ENCODE data around the gene STAB1.

Gene STAB1

DNA sequence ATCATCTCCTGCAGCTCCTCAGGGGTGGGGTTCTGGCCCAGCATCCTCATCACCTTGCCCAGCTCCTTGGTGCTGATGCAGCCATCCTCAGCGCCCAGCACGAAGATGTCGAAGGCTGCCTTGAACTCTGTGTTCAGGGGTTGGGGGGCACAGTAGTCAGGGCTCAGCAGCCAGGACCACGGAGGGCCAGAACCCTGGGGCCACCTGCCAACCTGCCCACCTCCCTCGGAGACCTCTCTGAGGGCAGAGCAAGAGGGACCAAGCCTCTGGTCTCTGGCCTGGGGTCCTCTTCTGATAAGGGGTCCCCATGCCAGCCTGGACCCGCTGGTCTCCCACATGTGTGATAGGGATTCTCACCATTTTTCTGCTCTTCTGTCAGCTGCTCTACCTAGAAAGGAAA, 43.0 kb upstream of the STAB1 start:
- no peak for DNase-seq (ENCODE audit: low spot score)
- no peak overlapping the region for H3K27ac ChIP-seq

DNA sequence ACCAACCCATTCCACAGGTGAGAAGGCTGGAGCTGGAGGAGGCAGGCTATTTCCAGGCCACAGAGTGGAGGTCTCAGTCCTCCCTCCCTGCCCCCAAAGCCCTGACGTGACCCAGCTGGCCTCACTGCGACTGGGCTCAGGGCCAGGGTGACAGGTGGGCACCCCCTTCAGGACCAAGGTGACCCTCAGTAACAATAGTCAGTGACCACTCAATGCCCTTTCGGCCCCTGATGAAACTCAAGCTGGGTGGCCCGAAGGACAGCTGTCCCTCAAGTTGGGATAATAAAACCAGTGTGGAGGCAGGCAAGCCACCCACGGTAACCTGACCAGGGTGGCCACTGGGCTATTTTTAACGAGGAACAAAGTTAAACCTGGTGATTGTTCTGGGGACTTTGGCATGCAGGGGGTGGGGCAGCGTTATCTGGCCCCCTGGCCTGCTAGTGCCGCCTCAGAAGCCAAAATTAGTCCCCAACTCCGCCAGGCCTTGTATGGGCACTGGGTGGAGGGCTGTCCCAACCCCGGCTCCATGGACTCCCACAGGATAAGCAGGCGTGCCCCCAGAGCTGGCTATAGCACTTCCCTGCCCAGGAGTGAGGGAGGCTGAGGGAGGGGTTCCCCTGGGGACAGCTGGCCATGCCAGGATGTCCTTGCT, 42.4 kb upstream of the STAB1 start:
- Histone ChIP-seq H3K4me3 (no peak overlapping the region), H3K27ac (peak overlapping the region in 1 of 2 donors; percentile 6)
- DNase-seq (ENCODE audit: low spot score): no peak
- TF ChIP-seq, protein P1, sequence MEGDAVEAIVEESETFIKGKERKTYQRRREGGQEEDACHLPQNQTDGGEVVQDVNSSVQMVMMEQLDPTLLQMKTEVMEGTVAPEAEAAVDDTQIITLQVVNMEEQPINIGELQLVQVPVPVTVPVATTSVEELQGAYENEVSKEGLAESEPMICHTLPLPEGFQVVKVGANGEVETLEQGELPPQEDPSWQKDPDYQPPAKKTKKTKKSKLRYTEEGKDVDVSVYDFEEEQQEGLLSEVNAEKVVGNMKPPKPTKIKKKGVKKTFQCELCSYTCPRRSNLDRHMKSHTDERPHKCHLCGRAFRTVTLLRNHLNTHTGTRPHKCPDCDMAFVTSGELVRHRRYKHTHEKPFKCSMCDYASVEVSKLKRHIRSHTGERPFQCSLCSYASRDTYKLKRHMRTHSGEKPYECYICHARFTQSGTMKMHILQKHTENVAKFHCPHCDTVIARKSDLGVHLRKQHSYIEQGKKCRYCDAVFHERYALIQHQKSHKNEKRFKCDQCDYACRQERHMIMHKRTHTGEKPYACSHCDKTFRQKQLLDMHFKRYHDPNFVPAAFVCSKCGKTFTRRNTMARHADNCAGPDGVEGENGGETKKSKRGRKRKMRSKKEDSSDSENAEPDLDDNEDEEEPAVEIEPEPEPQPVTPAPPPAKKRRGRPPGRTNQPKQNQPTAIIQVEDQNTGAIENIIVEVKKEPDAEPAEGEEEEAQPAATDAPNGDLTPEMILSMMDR (IDR thresholded peaks at IDR 0.05): no peak

More for the DNA sequence above, 43.0 kb upstream of the STAB1 start:
- TF ChIP-seq, protein P1 (IDR thresholded peaks at IDR 0.05): no peak
- no peak overlapping the region for H3K4me3 ChIP-seq

DNA sequence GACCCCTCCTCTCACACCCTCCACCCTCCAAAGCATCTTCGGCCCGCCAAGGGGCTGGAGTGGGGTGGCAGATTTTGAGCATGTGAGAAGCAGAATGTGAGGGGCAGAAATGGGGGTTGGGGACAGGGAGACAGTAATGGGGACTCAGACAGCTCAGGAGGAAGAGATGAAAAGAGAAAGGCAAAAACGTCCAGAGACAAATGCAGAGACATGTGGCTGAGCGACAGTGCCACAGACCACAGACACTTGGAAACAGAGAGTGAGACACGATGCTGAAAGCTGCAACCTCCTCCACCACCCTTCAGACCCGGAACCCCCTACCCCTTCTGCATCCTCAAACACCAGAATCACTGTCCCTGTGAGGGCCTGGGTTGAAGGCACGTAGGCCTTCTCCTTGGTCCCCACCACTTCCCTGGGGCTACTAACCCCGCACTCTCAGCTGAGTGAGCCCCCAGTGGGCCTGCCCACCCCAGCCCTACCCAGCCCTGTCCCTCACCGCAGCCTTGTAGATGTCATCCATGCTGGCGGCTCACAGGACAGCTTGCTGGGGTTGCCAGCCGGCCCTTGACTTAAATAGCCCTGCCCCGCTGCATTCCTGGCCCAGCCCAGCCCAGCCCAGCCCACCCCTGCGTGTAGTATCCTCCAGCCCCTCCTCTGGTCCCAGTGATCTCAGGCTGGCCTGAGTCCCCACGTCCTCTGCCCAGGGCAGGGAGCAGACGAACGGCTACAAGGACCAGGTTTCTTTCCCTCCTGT, 41.5 kb upstream of the STAB1 start, which contains the start of gene TNNC1:
TSS of gene TNNC1 (minus strand) at position 546 of the 754 bp plus-strand sequence. CDS start at position 520, 26 bp downstream.
- TF ChIP-seq, protein P1 (IDR thresholded peaks at IDR 0.05): no peak
- peak within 1 kb of the TSS; percentile 92 to 95 for H3K27ac ChIP-seq
- no peak for DNase-seq (ENCODE audit: low spot score)
- peak within 1 kb of the TSS; percentile 91 for H3K4me3 ChIP-seq

DNA sequence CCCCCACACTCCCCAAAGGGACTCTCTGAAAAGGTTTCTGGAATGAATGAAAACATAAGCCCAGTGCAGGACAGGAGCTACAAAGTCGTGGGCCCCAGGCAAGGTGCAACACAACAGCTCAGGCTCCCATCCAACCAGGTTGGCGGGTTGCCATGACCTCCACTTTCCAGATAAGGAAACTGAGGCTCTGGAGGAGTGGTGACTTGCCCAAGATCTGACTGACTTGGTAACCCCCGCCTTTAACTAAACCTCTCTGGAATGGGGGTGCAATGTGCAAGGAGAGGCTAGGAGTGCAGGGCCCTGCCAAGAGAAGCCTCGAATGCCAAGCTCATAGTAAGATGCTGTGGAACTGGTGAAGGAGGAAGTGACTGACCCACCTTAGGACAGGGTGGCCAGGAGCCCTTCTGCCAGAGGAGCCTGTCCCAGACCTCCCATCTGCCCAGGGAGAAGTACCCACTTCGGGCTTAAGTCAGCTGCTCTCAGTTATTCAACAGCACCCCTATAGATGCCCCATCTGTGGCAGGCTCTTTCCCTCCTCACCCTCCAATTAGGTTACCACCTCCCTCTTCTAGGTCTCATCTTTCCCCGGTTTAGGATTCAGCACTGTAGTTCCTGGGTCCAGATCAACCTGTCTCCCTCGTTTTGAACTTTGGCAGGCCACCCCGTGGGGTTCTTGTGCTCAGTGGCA, 40.7 kb upstream of the STAB1 start:
- no peak for DNase-seq (ENCODE audit: low spot score)
- H3K4me3 ChIP-seq: peak overlapping the region; percentile 91
- peak overlapping the region; percentile 92 to 95 for H3K27ac ChIP-seq
- TF ChIP-seq, protein P1 (IDR thresholded peaks at IDR 0.05): no peak

DNA sequence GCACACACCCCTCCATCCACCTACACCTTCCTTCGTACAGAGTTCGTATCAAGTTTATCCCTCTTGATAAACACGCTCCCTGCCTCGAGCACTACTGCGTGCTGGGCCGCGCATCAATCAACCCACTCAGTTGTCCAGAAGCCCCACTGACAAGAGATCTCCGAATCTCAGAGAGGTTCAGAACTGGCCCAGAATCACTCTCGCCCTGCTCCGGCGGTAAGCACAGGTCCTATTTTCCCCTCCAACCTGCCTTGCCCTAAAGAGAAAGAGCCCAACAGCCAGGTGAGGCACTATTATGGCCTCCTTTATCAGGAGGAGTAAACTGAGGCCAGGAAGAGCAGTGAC, 40.2 kb upstream of the STAB1 start:
- no peak for DNase-seq (ENCODE audit: low spot score)
- TF ChIP-seq, protein P1 (IDR thresholded peaks at IDR 0.05): no peak
- H3K27ac ChIP-seq: peak overlapping the region; percentile 92 to 95
- H3K4me3 ChIP-seq: peak overlapping the region; percentile 91

DNA sequence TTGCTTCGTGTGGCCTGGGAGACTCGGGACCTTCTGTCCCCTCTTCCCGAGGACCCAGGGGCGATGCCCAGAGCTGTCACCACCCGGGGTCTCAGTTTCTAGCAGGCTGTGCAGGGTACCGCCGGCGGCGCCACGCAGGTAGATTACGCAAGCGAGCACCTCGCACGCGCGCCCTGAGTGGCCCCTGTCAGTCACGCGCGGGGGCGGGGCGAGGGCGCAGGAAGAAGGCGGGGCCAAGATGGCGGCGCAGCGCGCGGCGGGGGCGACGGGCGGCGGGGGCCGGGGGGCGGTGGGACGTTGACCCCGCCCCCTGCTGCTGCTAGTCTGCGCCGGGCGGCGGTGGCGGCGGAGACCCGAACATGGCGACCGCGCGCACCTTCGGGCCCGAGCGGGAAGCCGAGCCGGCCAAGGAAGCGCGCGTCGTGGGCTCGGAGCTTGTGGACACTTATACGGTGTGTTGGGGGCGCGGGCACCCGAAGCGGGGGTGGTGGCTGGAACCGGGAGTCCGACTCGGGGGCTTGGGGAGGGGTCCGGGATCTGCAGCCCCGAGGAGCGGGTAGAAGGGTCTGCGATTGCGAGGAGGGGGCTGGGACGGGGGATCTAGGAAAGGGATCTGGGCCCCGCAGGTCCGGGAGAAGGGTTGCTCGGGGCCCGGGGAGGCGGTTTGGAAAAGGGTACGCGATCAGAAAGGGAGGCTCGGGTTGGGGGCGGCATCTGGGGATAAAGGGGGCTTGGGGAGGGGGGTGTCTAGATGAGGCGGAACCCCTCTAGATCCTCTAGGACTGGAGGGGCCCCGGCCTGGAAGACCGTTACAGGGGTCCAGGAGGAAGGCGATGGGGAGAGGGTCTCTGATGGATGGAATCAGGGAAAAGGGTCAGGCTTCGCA, 39.6 kb upstream of the STAB1 start, which contains the start of gene NISCH:
TSS of gene NISCH (plus strand) at position 322 of the 886 bp plus-strand sequence. CDS start at position 360, 38 bp downstream.
- TF ChIP-seq, protein P1 (IDR thresholded peaks at IDR 0.05): no peak
- H3K27ac ChIP-seq: peak within 1 kb of the TSS; percentile 92 to 95
- H3K4me3 ChIP-seq: peak within 1 kb of the TSS; percentile 91
- DNase-seq (ENCODE audit: low spot score): peak; percentile 89

Data from coronary artery (tissue), 2 donors.